SJSA1 (cell line): ENCODE data around the gene MYO3A. TPM values are rescaled to one million over a fixed set of nuclear protein-coding genes. Genes with fewer than 3 reads are reported as not detected.
"Not testable (repeated sequence)": the region's sequence is repeated elsewhere in the genome, so short reads cannot be mapped to it uniquely, and the experiment has no call there.

Experiments
- DNase-seq, 2 experiments: peaks; one replicate each; pipeline ENCODE4 v3.0.0-alpha.2; 2015 to 2020; ENCODE audit warnings: low spot score in 2 of 2, low read depth in 1 of 2
- H3K27ac ChIP-seq: fragments of 250-450 bp; sonication (Bioruptor Pico); 2 replicates; pipeline ENCODE4 v1.5.1; 2020; ENCODE audit warnings: mild to moderate bottlenecking, moderate library complexity
- H3K27me3 ChIP-seq: fragments of 250-450 bp; sonication (Bioruptor Pico); replicated peaks from 2 replicates; pipeline ENCODE4 v1.5.1; 2020; ENCODE audit warnings: mild to moderate bottlenecking, moderate library complexity
- H3K36me3 ChIP-seq: fragments of 250-450 bp; sonication (Bioruptor Pico); 2 replicates; pipeline ENCODE4 v1.5.1; 2020; ENCODE audit warnings: mild to moderate bottlenecking
- H3K4me1 ChIP-seq: fragments of 250-450 bp; sonication (Bioruptor Pico); replicated peaks from 2 replicates; pipeline ENCODE4 v1.6.1; 2021; ENCODE audit warnings: mild to moderate bottlenecking
- H3K4me3 ChIP-seq: fragments of 250-450 bp; sonication (Bioruptor Pico); 2 replicates; pipeline ENCODE4 v1.5.1; 2020; ENCODE audit warnings: mild to moderate bottlenecking
- H3K9me3 ChIP-seq: fragments of 250-450 bp; sonication (Bioruptor Pico); replicated peaks from 2 replicates; pipeline ENCODE4 v1.5.1; 2020; ENCODE audit warnings: mild to moderate bottlenecking
- total RNA-seq: library from RNA; depleted of rRNA; stranded (reverse); fragments of >200 nt; shearing (Covaris generic); gene quantifications from 2 replicates; pipeline ENCODE4 v1.2.3, GENCODE V29; 2014

Gene MYO3A
- total RNA-seq, 1 experiment from 2014 or later, result not detected

GRCh38 chr10:26000971-26001370 is 66.9 kb downstream of the MYO3A start:
- Histone ChIP-seq H3K4me3 (no peak overlapping the region), H3K9me3 (no peaks in the 10 kb centered on the region), H3K27me3 (no peaks in the 10 kb centered on the region), H3K36me3 (no peaks in the 10 kb centered on the region), H3K27ac (no peak overlapping the region), H3K4me1 (no peaks in the 10 kb centered on the region)
- no peak for DNase-seq

- not testable (repeated sequence) for H3K36me3 ChIP-seq, H3K4me1 ChIP-seq, H3K27ac ChIP-seq, DNase-seq, H3K4me3 ChIP-seq, H3K9me3 ChIP-seq, H3K27me3 ChIP-seq
Observed at GRCh38 chr10:26002466-26002865, 68.4 kb downstream of the MYO3A start.

GRCh38 chr10:26015092-26015491 is 81.1 kb downstream of the MYO3A start:
- Histone ChIP-seq H3K9me3 (no peaks in the 10 kb centered on the region), H3K36me3 (no peaks in the 10 kb centered on the region), H3K27ac (no peak overlapping the region), H3K4me1 (no peaks in the 10 kb centered on the region), H3K27me3 (no peaks in the 10 kb centered on the region; the same call in 1 of the 2 replicates), H3K4me3 (no peak overlapping the region)
- no peak for DNase-seq

- Histone ChIP-seq H3K27ac (no peak overlapping the region), H3K27me3 (no peaks in the 10 kb centered on the region), H3K4me3 (no peak overlapping the region), H3K4me1 (no peaks in the 10 kb centered on the region), H3K36me3 (no peaks in the 10 kb centered on the region), H3K9me3 (no peaks in the 10 kb centered on the region)
- no peak for DNase-seq
Observed at GRCh38 chr10:26022831-26023230, 88.8 kb downstream of the MYO3A start.

GRCh38 chr10:26024303-26024702 is 90.3 kb downstream of the MYO3A start:
- no peaks in the 10 kb centered on the region for H3K36me3 ChIP-seq
- H3K27ac ChIP-seq, result no peak overlapping the region
- no peaks in the 10 kb centered on the region for H3K4me1 ChIP-seq
- H3K4me3 ChIP-seq, result no peak overlapping the region
- H3K9me3 ChIP-seq, result no peaks in the 10 kb centered on the region
- DNase-seq, result no peak
- no peaks in the 10 kb centered on the region for H3K27me3 ChIP-seq

- no peaks in the 10 kb centered on the region for H3K9me3 ChIP-seq
- H3K36me3 ChIP-seq, result no peaks in the 10 kb centered on the region
- H3K27me3 ChIP-seq, result no peaks in the 10 kb centered on the region
- H3K27ac ChIP-seq, result no peak overlapping the region
- no peaks in the 10 kb centered on the region for H3K4me1 ChIP-seq
- no peak for DNase-seq
- H3K4me3 ChIP-seq, result no peak overlapping the region
Observed at GRCh38 chr10:26025523-26025922, 91.5 kb downstream of the MYO3A start.

- no peaks in the 10 kb centered on the region for H3K27me3 ChIP-seq
- no peak overlapping the region for H3K27ac ChIP-seq
- H3K36me3 ChIP-seq, result no peaks in the 10 kb centered on the region
- H3K4me1 ChIP-seq, result no peaks in the 10 kb centered on the region
- DNase-seq, result no peak
- H3K4me3 ChIP-seq, result no peak overlapping the region
- H3K9me3 ChIP-seq, result no peaks in the 10 kb centered on the region
Observed at GRCh38 chr10:26029858-26030257, 95.8 kb downstream of the MYO3A start.

- no peak overlapping the region for H3K4me3 ChIP-seq
- no peaks in the 10 kb centered on the region for H3K36me3 ChIP-seq
- H3K27me3 ChIP-seq, result no peaks in the 10 kb centered on the region
- no peak overlapping the region for H3K27ac ChIP-seq
- no peaks in the 10 kb centered on the region for H3K9me3 ChIP-seq
- no peak for DNase-seq
- no peaks in the 10 kb centered on the region for H3K4me1 ChIP-seq
Observed at GRCh38 chr10:26031300-26031699, 97.3 kb downstream of the MYO3A start.

GRCh38 chr10:26043469-26043868 is 109.4 kb downstream of the MYO3A start:
- Histone ChIP-seq H3K9me3 (no peaks in the 10 kb centered on the region), H3K36me3 (no peaks in the 10 kb centered on the region), H3K27ac (no peak overlapping the region), H3K4me1 (no peaks in the 10 kb centered on the region), H3K4me3 (no peak overlapping the region), H3K27me3 (no peaks in the 10 kb centered on the region)
- DNase-seq, result no peak

- no peaks in the 10 kb centered on the region for H3K4me1 ChIP-seq
Observed at GRCh38 chr10:26044141-26044749, 110.2 kb downstream of the MYO3A start.

GRCh38 chr10:26046073-26046700 is 112.2 kb downstream of the MYO3A start:
- Histone ChIP-seq H3K4me1 (no peaks in the 10 kb centered on the region), H3K9me3 (no peaks in the 10 kb centered on the region), H3K36me3 (no peaks in the 10 kb centered on the region), H3K4me3 (no peak overlapping the region), H3K27me3 (no peaks in the 10 kb centered on the region), H3K27ac (no peak overlapping the region)
- no peak for DNase-seq

More at GRCh38 chr10:26044141-26044749, 110.2 kb downstream of the MYO3A start:
- Histone ChIP-seq H3K27ac (no peak overlapping the region), H3K4me3 (no peak overlapping the region), H3K9me3 (no peaks in the 10 kb centered on the region), H3K36me3 (no peaks in the 10 kb centered on the region), H3K27me3 (no peaks in the 10 kb centered on the region)
- no peak for DNase-seq

GRCh38 chr10:26048756-26049155 is 114.7 kb downstream of the MYO3A start:
- H3K4me1 ChIP-seq, result no peaks in the 10 kb centered on the region
- H3K4me3 ChIP-seq, result no peak overlapping the region
- no peaks in the 10 kb centered on the region for H3K36me3 ChIP-seq
- H3K27me3 ChIP-seq, result no peaks in the 10 kb centered on the region
- no peak for DNase-seq
- H3K27ac ChIP-seq, result no peak overlapping the region
- no peaks in the 10 kb centered on the region for H3K9me3 ChIP-seq

GRCh38 chr10:26052326-26052725 is 118.3 kb downstream of the MYO3A start:
- H3K4me3 ChIP-seq, result no peak overlapping the region
- H3K36me3 ChIP-seq, result no peaks in the 10 kb centered on the region
- H3K9me3 ChIP-seq, result no peaks in the 10 kb centered on the region
- H3K4me1 ChIP-seq, result no peaks in the 10 kb centered on the region
- no peaks in the 10 kb centered on the region for H3K27me3 ChIP-seq
- no peak overlapping the region for H3K27ac ChIP-seq
- no peak for DNase-seq

- no peak overlapping the region for H3K27ac ChIP-seq
- H3K4me3 ChIP-seq, result no peak overlapping the region
- DNase-seq, result no peak
- H3K4me1 ChIP-seq, result no peaks in the 10 kb centered on the region
- H3K27me3 ChIP-seq, result no peaks in the 10 kb centered on the region
- no peaks in the 10 kb centered on the region for H3K9me3 ChIP-seq
- H3K36me3 ChIP-seq, result no peaks in the 10 kb centered on the region
Observed at GRCh38 chr10:26057466-26057865, 123.4 kb downstream of the MYO3A start.

- Histone ChIP-seq H3K9me3 (no peaks in the 10 kb centered on the region), H3K27ac (no peak overlapping the region), H3K36me3 (no peaks in the 10 kb centered on the region), H3K4me1 (no peaks in the 10 kb centered on the region), H3K4me3 (no peak overlapping the region), H3K27me3 (no peaks in the 10 kb centered on the region)
- no peak for DNase-seq
Observed at GRCh38 chr10:26064106-26064505, 130.1 kb downstream of the MYO3A start.
